ENCODE measurements around the gene TTLL11. TPM values are rescaled to one million over a fixed set of nuclear protein-coding genes. Genes with fewer than 3 reads are reported as not detected.

Gene TTLL11
- total RNA-seq, 6 donors from 2014 or later: 6.8 to 18.9 (median 12.9) TPM

DNA sequence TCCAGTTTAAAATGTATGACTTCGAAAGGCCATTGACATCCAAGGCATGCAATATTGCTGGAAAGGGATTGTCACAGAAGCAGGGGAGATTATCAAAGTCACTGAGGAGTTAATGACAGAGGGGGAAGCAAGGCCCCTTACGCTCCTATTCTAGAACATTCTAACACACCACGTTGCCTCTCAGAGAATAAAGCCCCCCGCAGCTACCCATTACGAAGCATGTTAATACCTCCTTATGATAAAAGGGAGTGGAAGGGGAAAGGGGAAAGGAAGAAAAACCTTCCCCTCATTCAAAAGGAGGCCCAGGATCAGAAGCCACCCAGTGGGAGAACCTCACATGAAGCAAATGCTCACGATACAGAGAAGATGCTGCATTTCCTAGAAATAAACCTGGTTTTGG is 228.0 kb downstream of the TTLL11 start:
- no peak overlapping the region for H3K27ac ChIP-seq
- H3K27me3 ChIP-seq: no peaks in the 10 kb centered on the region
- H3K36me3 ChIP-seq: no peaks in the 10 kb centered on the region
- peaks cover 0 to 6% (median 1%) of the 10 kb centered on the region in 4 donors for H3K4me1 ChIP-seq
- no peak overlapping the region for H3K4me3 ChIP-seq
- no peak for TF ChIP-seq POLR2A (IDR thresholded peaks at IDR 0.05)
- no peak for TF ChIP-seq POLR2AphosphoS5 (IDR thresholded peaks at IDR 0.05)
- TF ChIP-seq EP300 (IDR thresholded peaks at IDR 0.05): no peak
- TF ChIP-seq, protein P1, sequence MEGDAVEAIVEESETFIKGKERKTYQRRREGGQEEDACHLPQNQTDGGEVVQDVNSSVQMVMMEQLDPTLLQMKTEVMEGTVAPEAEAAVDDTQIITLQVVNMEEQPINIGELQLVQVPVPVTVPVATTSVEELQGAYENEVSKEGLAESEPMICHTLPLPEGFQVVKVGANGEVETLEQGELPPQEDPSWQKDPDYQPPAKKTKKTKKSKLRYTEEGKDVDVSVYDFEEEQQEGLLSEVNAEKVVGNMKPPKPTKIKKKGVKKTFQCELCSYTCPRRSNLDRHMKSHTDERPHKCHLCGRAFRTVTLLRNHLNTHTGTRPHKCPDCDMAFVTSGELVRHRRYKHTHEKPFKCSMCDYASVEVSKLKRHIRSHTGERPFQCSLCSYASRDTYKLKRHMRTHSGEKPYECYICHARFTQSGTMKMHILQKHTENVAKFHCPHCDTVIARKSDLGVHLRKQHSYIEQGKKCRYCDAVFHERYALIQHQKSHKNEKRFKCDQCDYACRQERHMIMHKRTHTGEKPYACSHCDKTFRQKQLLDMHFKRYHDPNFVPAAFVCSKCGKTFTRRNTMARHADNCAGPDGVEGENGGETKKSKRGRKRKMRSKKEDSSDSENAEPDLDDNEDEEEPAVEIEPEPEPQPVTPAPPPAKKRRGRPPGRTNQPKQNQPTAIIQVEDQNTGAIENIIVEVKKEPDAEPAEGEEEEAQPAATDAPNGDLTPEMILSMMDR (IDR thresholded peaks at IDR 0.05): no peak
- ATAC-seq (ENCODE audit: low FRiP score in 2 of 2) (no peak), DNase-seq (no peak)
- 90 to 93% methylated on average over 6 of the region's 6 CpGs for WGBS, 2 donors
- no peaks in the 10 kb centered on the region for H3K9me3 ChIP-seq

DNA sequence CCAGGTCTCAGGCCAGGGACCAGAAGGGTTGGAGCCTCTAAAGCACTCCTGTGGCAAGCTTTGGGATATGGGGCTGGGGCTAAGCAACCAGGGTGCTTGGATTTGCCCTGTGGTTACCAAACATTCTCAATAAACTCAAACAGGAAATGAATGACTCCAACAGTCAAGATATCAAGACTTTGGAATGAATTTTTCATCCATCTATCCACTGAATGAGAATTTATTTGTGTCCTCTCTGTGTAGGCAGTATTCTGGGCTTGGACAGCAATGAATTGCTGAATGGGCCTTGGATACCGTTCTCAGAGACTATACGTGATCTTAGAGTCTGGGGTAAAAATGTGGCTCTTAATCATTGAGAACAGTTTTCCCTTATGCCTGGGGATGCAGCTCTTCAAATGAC is 229.2 kb downstream of the TTLL11 start:
- Histone ChIP-seq H3K27ac (no peak overlapping the region), H3K36me3 (no peaks in the 10 kb centered on the region), H3K9me3 (no peaks in the 10 kb centered on the region), H3K4me3 (no peak overlapping the region), H3K27me3 (no peaks in the 10 kb centered on the region), H3K4me1 (peaks cover 0 to 6% (median 1%) of the 10 kb centered on the region in 4 donors)
- DNase-seq: no peak
- TF ChIP-seq EP300 (IDR thresholded peaks at IDR 0.05) (no peak), POLR2A (IDR thresholded peaks at IDR 0.05) (no peak), POLR2AphosphoS5 (IDR thresholded peaks at IDR 0.05) (no peak)
- TF ChIP-seq, protein P1 (IDR thresholded peaks at IDR 0.05): no peak
- 88 to 96% methylated on average over 2 of the region's 2 CpGs for WGBS, 2 donors
- ATAC-seq (ENCODE audit: low FRiP score in 2 of 2): no peak

DNA sequence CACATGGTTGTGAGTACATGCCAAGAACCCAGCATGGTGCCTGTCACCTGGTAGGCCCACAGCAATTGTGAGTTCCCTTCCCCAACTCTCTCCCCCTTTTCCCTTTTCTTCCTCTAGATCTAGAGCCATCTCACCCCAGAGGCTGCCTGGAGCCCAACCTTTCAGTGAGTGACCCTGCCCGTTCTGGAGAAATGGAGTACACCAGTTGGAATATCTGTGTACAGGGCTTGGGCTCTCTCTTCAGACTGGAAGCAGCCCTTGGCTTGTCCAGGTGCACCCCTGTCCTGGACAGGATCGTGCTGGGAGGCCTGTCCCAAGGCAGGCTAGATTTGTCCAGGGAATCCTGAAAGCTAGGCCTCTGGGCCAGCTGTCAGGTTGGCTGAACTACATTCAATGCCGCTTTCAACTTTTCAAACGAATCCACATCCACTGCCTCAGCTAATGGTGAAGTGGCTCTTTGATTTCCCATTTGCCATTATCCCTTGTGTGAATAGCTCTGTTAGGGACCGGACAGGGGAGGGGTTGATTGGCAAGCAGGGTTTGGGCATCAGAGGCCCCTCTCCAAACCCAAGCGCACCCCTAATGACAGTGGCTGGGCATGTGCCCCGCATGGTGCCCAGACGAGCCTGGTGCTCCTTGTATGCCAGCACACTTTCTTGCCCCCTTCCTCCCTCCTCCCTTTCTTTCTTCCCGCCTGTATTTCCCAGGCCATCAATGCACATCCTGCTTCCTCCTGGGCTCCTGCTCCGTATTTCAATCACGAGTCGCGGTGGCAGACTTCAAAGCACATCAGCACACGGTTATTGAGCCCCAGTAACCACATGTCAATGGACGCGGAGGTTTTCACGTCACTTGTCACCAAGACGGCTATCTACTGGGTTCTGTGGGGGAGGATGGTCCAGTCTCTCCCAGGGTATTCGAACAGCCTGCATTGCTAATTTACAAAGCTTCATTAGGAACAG is 230.5 kb downstream of the TTLL11 start:
- no peaks in the 10 kb centered on the region for H3K27me3 ChIP-seq
- WGBS, 2 donors: 88 to 92% methylated on average over 18 to 19 of the region's 19 CpGs
- TF ChIP-seq, protein P1 (IDR thresholded peaks at IDR 0.05): no peak
- TF ChIP-seq POLR2A (IDR thresholded peaks at IDR 0.05): no peak

DNA sequence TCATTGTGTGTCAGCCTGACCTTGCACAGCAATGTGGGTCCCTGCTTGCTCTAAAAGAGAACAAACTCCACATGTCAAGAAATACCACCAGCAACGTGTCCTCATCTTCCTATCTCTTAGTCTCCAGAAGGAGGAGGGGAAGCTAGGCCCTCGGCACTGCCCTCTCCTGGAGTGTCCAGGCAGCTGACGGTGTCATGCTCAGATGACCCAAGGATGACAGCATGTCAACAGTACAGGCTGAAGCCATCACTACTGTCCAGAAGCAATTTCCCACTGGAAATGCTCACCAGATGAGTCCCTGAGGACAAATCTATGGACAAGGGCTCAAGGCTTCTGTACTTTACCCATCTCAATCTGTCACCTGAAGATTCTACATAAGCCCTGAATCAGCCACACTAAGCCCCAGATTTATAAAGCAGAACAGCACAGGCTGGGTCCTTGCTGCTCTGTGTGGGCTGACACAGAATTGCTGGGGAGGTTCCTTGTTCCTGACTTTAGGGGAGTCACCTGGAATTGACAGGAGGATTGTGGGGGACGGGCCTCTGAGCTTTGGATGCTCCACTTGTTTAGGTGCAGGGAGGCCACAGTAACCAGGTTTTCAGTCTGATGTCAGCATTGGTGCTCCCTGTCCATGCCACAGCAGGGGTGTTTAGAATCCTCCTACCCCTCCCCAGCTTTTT is 231.5 kb downstream of the TTLL11 start:
- no peaks in the 10 kb centered on the region for H3K36me3 ChIP-seq
- DNase-seq (no peak), ATAC-seq (ENCODE audit: low FRiP score in 2 of 2) (peak; percentile 56 to 66)
- H3K27ac ChIP-seq: no peak overlapping the region
- H3K4me1 ChIP-seq: peaks cover 0 to 6% (median 1%) of the 10 kb centered on the region in 4 donors
- no peak for TF ChIP-seq EP300 (IDR thresholded peaks at IDR 0.05)
- TF ChIP-seq, protein P1 (IDR thresholded peaks at IDR 0.05): peak in 5 of 6 experiments; percentile 20 to 45 (median 37)
- peak in 1 of 2 donors; percentile 14 for TF ChIP-seq POLR2AphosphoS5 (IDR thresholded peaks at IDR 0.05)
- no peak for TF ChIP-seq POLR2A (IDR thresholded peaks at IDR 0.05)
- no peak overlapping the region for H3K4me3 ChIP-seq
- no peaks in the 10 kb centered on the region for H3K27me3 ChIP-seq
- WGBS, 2 donors: 58 to 70% methylated on average over 3 to 4 of the region's 4 CpGs
- no peaks in the 10 kb centered on the region for H3K9me3 ChIP-seq

More for the DNA sequence above, 230.5 kb downstream of the TTLL11 start:
- Histone ChIP-seq H3K27ac (no peak overlapping the region), H3K9me3 (no peaks in the 10 kb centered on the region), H3K4me1 (peaks cover 0 to 6% (median 1%) of the 10 kb centered on the region in 4 donors), H3K4me3 (no peak overlapping the region), H3K36me3 (no peaks in the 10 kb centered on the region)
- ATAC-seq (ENCODE audit: low FRiP score in 2 of 2) (no peak), DNase-seq (no peak)

Data from upper lobe of left lung (tissue), 6 donors.